OCI-LY7 (cell line): ENCODE measurements around the gene ARHGEF10L. TPM values are rescaled to one million over a fixed set of nuclear protein-coding genes. Genes with fewer than 3 reads are reported as not detected.

ENCODE experiments used
- BruUV-seq: library from RNA; stranded (reverse); fragments of 400-500 nt; replicated peaks from 2 replicates; lab custom pipeline; 2021; lab: Mats Ljungman, UMichigan
- CTCF ChIA-PET: fragments of 300-600 bp; sonication (Branson Sonifier 250); formaldehyde crosslinking; loops from one replicate; lab custom pipeline; 2022; ENCODE audit warnings: antibody characterized with exemption; ENCODE audit not compliant: unreplicated experiment; lab: Charles Lee
- POLR2A ChIA-PET: fragments of 300-600 bp; sonication (Branson Sonifier 250); formaldehyde crosslinking; loops from one replicate; lab custom pipeline; 2022; ENCODE audit warnings: antibody characterized with exemption; lab: Charles Lee
- DNase-seq: peaks from one replicate; pipeline ENCODE4 v3.0.0-alpha.2; 2015; ENCODE audit warnings: low spot score
- H2AFZ ChIP-seq: fragments of 200-600 bp; sonication (generic), shearing (Covaris generic); 2 replicates; pipeline ENCODE4 v1.6.1; 2014; ENCODE audit warnings: mild to moderate bottlenecking, antibody characterized with exemption, low read length, moderate library complexity
- H3K27ac ChIP-seq: fragments of 200-600 bp; sonication (generic); 2 replicates; pipeline ENCODE4 v1.5.1; 2014; ENCODE audit warnings: mixed run types, low read depth, mild to moderate bottlenecking, moderate library complexity, low read length, inconsistent platforms; ENCODE audit not compliant: poor library complexity, severe bottlenecking
- H3K36me3 ChIP-seq: fragments of 200-600 bp; sonication (generic); 2 replicates; pipeline ENCODE4 v1.6.1; 2014; ENCODE audit warnings: mild to moderate bottlenecking, antibody characterized with exemption, low read length, moderate library complexity, mixed read lengths; ENCODE audit not compliant: insufficient read depth
- H3K4me1 ChIP-seq: fragments of 200-600 bp; sonication (generic); 2 replicates; pipeline ENCODE4 v1.5.1; 2014; ENCODE audit warnings: mild to moderate bottlenecking, low read length; ENCODE audit not compliant: insufficient read depth, poor library complexity, severe bottlenecking
- H3K4me2 ChIP-seq: fragments of 200-600 bp; sonication (generic); 2 replicates; pipeline ENCODE4 v1.6.1; 2014; ENCODE audit warnings: mild to moderate bottlenecking, low read length
- H3K4me3 ChIP-seq: fragments of 200-600 bp; sonication (generic); 2 replicates; pipeline ENCODE4 v1.5.1; 2014; ENCODE audit warnings: mild to moderate bottlenecking, low read depth, low read length; ENCODE audit not compliant: poor library complexity, severe bottlenecking
- H3K79me2 ChIP-seq: fragments of 200-600 bp; sonication (generic); 2 replicates; pipeline ENCODE4 v1.6.1; 2016; ENCODE audit warnings: low read depth, mild to moderate bottlenecking, low read length, moderate library complexity, mixed read lengths; ENCODE audit not compliant: insufficient read depth
- H3K9me2 ChIP-seq: fragments of 200-600 bp; sonication (generic); 2 replicates; pipeline ENCODE4 v1.6.1; 2016; ENCODE audit warnings: mild to moderate bottlenecking, low read length, mixed read lengths; ENCODE audit not compliant: insufficient read depth
- H3K9me3 ChIP-seq: fragments of 200-600 bp; sonication (generic); 2 replicates; pipeline ENCODE4 v1.6.1; 2014; ENCODE audit warnings: mild to moderate bottlenecking, mixed run types, low read length, mixed read lengths
- H4K20me1 ChIP-seq: fragments of 200-600 bp; sonication (generic); 2 replicates; pipeline ENCODE4 v1.6.1; 2014; ENCODE audit warnings: mild to moderate bottlenecking, antibody characterized with exemption, low read length, moderate library complexity, mixed read lengths; ENCODE audit not compliant: insufficient read depth
- CTCF ChIP-seq: fragments of 200-600 bp; sonication (generic); conservative IDR thresholded peaks from 2 replicates; pipeline ENCODE4 v1.5.1; 2014; ENCODE audit warnings: mild to moderate bottlenecking, antibody characterized with exemption, low read length, moderate library complexity, mixed read lengths
- EZH2phosphoT487 ChIP-seq: fragments of 200-600 bp; sonication (generic); IDR thresholded peaks from 2 replicates; pipeline ENCODE4 v1.6.1; 2018; ENCODE audit warnings: low read depth, borderline replicate concordance, mild to moderate bottlenecking, mixed run types, antibody characterized with exemption, low read length, moderate library complexity, mixed read lengths
- intact Hi-C: fragments of 100-400 bp; cut with micrococcal nuclease; formaldehyde crosslinking; loops from one replicate; pipeline ENCODE4 v1.10.0; 2022; ENCODE audit not compliant: unreplicated experiment
- total RNA-seq, 2 experiments: library from RNA; depleted of rRNA in 1 of 2; stranded (reverse); fragments of >200 nt in 1 of 2; shearing (Covaris generic) in 1 of 2; gene quantifications; 2 replicates each; pipeline ENCODE4 v1.2.3, GENCODE V29; 2014 to 2022

Gene ARHGEF10L
- total RNA-seq, 2 experiments from 2014 or later: 2.4 TPM; not detected in 1

- Histone ChIP-seq H3K79me2 (no peaks in the 10 kb centered on the region), H3K27ac (no peak overlapping the region), H3K36me3 (no peaks in the 10 kb centered on the region), H3K4me1 (no peaks in the 10 kb centered on the region), H2AFZ (no peak overlapping the region), H3K4me2 (no peak overlapping the region), H3K9me2 (no peaks in the 10 kb centered on the region), H3K4me3 (no peak overlapping the region), H4K20me1 (no peaks in the 10 kb centered on the region), H3K9me3 (no peaks in the 10 kb centered on the region)
- intact Hi-C loops: no loop called here
- BruUV-seq: no TSS peak
- TF ChIP-seq CTCF (no peak), EZH2phosphoT487 (no peak)
- POLR2A ChIA-PET: no interaction called here
- CTCF ChIA-PET: no interaction called here
- DNase-seq: no peak
These were observed 21.7 kb downstream of the ARHGEF10L start for GRCh38 chr1:17561247-17561548.

- TF ChIP-seq CTCF: no peak
- H3K79me2 ChIP-seq: no peaks in the 10 kb centered on the region
- no peaks in the 10 kb centered on the region for H3K9me3 ChIP-seq
These were observed 22.1 kb downstream of the ARHGEF10L start for GRCh38 chr1:17561561-17561985.

GRCh38 chr1:17562375-17562774 is 22.9 kb downstream of the ARHGEF10L start:
- H3K36me3 ChIP-seq: no peaks in the 10 kb centered on the region
- no peaks in the 10 kb centered on the region for H3K9me3 ChIP-seq
- TF ChIP-seq CTCF: no peak
- TF ChIP-seq EZH2phosphoT487: no peak
- ChIA-PET POLR2A (no interaction called here), CTCF (no interaction called here)
- intact Hi-C loops: no loop called here
- H3K27ac ChIP-seq: no peak overlapping the region
- DNase-seq: no peak
- H4K20me1 ChIP-seq: no peaks in the 10 kb centered on the region
- H3K4me1 ChIP-seq: no peaks in the 10 kb centered on the region
- BruUV-seq: no TSS peak
- H3K4me3 ChIP-seq: no peak overlapping the region
- H3K79me2 ChIP-seq: no peaks in the 10 kb centered on the region
- no peaks in the 10 kb centered on the region for H3K9me2 ChIP-seq
- no peak overlapping the region for H2AFZ ChIP-seq
- H3K4me2 ChIP-seq: no peak overlapping the region

More at GRCh38 chr1:17561561-17561985, 22.1 kb downstream of the ARHGEF10L start:
- no peaks in the 10 kb centered on the region for H3K9me2 ChIP-seq
- ChIA-PET CTCF (no interaction called here), POLR2A (no interaction called here)
- intact Hi-C loops: no loop called here
- H3K4me3 ChIP-seq: no peak overlapping the region
- no peaks in the 10 kb centered on the region for H4K20me1 ChIP-seq
- H3K4me1 ChIP-seq: no peaks in the 10 kb centered on the region
- BruUV-seq: no TSS peak
- no peak overlapping the region for H2AFZ ChIP-seq
- no peaks in the 10 kb centered on the region for H3K36me3 ChIP-seq
- DNase-seq: no peak
- H3K4me2 ChIP-seq: no peak overlapping the region
- no peak overlapping the region for H3K27ac ChIP-seq
